GM12801 (cell line): ENCODE measurements around the gene ACADVL.

Experiments used
- CTCF ChIP-seq: IDR thresholded peaks from one replicate; pipeline ENCODE4 v1.5.1; 2011; ENCODE audit warnings: control low read depth; ENCODE audit not compliant: insufficient read length; ENCODE audit errors: extremely low read depth

Gene ACADVL

GRCh38 chr17:7262935-7263800 is 43.4 kb downstream of the ACADVL start:
- no peak for TF ChIP-seq CTCF

GRCh38 chr17:7263801-7264078 is 44.0 kb downstream of the ACADVL start:
- no peak for TF ChIP-seq CTCF

DNA sequence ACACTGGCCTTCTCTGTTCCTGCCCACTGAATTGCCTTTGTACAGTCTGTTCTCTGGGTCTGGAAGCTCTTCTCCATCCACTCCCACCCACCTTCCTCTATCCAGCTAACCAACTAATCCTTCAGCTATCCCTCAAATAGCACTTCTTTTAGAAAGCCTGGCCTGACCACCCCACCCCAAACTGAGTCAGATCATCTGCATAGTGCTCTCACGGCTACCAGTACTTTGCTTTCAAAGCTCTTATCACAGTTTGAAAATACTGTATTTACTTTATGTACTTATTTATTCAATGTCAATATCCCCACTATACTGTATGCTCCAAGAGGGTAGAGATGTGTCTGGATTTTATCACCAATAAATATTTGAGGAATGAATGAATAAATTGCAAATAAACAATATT is 47.0 kb downstream of the ACADVL start:
- TF ChIP-seq CTCF = no peak
